ENCODE measurements around the gene CBLN4. TPM values are rescaled to one million over a fixed set of nuclear protein-coding genes. Genes with fewer than 3 reads are reported as not detected.

CBLN4 gene
- total and polyA plus RNA-seq, 4 donors, result 0.09 to 0.57 (median 0.44) TPM

GRCh38 chr20:56018716-56019115 lies 13.4 kb upstream of the CBLN4 start:
- 70% methylated on average over 2 of the region's 2 CpGs for WGBS
- Histone ChIP-seq H3K4me1 (ENCODE audit: control insufficient read depth in 4 of 4, insufficient read depth in 4 of 4, low read length in 3 of 4) (peaks cover 0 to 10% (median 5%) of the 10 kb centered on the region in 4 donors), H3K9ac (ENCODE audit: low read depth in 1 of 2, low read length in 2 of 2) (no peak overlapping the region), H3K4me3 (ENCODE audit: low read depth in 1 of 3, low read length in 3 of 3) (no peak overlapping the region), H3K27ac (ENCODE audit: low read depth in 1 of 2, low read length in 2 of 2) (no peak overlapping the region), H3K27me3 (ENCODE audit: control insufficient read depth in 4 of 4, insufficient read depth in 4 of 4, low read length in 3 of 4) (no peaks in the 10 kb centered on the region), H3K9me3 (ENCODE audit: control insufficient read depth in 4 of 4, low read length in 3 of 4) (no peaks in the 10 kb centered on the region), H3K36me3 (ENCODE audit: control insufficient read depth in 4 of 4, insufficient read depth in 3 of 4, low read depth in 1 of 4, low read length in 3 of 4) (no peaks in the 10 kb centered on the region)
- no peak for DNase-seq (ENCODE audit: low spot score)
- TF ChIP-seq MAX (IDR thresholded peaks at IDR 0.05) (no peak), HNF4A (conservative IDR thresholded peaks at IDR 0.05) (no peak), FOXA2 (IDR thresholded peaks at IDR 0.05) (no peak), ZBTB33 (IDR thresholded peaks at IDR 0.05) (no peak), FOXA1 (IDR thresholded peaks at IDR 0.05) (no peak), YY1 (IDR thresholded peaks at IDR 0.05) (no peak), RXRA (IDR thresholded peaks at IDR 0.05) (no peak), HNF4G (IDR thresholded peaks at IDR 0.05) (no peak), CTCF (IDR thresholded peaks at IDR 0.05; ENCODE audit: low read depth, low read length, missing input control) (no peak), SP1 (IDR thresholded peaks at IDR 0.05) (no peak), NR2F2 (IDR thresholded peaks at IDR 0.05) (no peak), JUND (IDR thresholded peaks at IDR 0.05) (no peak), REST (IDR thresholded peaks at IDR 0.05) (no peak), EGR1 (IDR thresholded peaks at IDR 0.05; ENCODE audit: low read depth in 2 of 2) (no peak)

- Histone ChIP-seq H3K4me3 (ENCODE audit: low read depth in 1 of 3, low read length in 3 of 3) (no peak overlapping the region), H3K9me3 (ENCODE audit: control insufficient read depth in 4 of 4, low read length in 3 of 4) (no peaks in the 10 kb centered on the region), H3K9ac (ENCODE audit: low read depth in 1 of 2, low read length in 2 of 2) (no peak overlapping the region), H3K4me1 (ENCODE audit: control insufficient read depth in 4 of 4, insufficient read depth in 4 of 4, low read length in 3 of 4) (peaks cover 0 to 10% (median 5%) of the 10 kb centered on the region in 4 donors), H3K27ac (ENCODE audit: low read depth in 1 of 2, low read length in 2 of 2) (no peak overlapping the region), H3K36me3 (ENCODE audit: control insufficient read depth in 4 of 4, insufficient read depth in 3 of 4, low read depth in 1 of 4, low read length in 3 of 4) (no peaks in the 10 kb centered on the region), H3K27me3 (ENCODE audit: control insufficient read depth in 4 of 4, insufficient read depth in 4 of 4, low read length in 3 of 4) (no peaks in the 10 kb centered on the region)
- WGBS, result 23% methylated on average over 3 of the region's 3 CpGs
- no peak for DNase-seq (ENCODE audit: low spot score)
- no peak for TF ChIP-seq NR2F2 (IDR thresholded peaks at IDR 0.05)
- no peak for TF ChIP-seq ZBTB33 (IDR thresholded peaks at IDR 0.05)
- TF ChIP-seq YY1 (IDR thresholded peaks at IDR 0.05), result no peak
- TF ChIP-seq TAF1 (conservative IDR thresholded peaks at IDR 0.05), result no peak
- TF ChIP-seq FOXA1 (IDR thresholded peaks at IDR 0.05), result no peak
- peak; percentile 33 for TF ChIP-seq SP1 (IDR thresholded peaks at IDR 0.05)
- no peak for TF ChIP-seq EGR1 (IDR thresholded peaks at IDR 0.05; ENCODE audit: low read depth in 2 of 2)
- TF ChIP-seq REST (IDR thresholded peaks at IDR 0.05), result peak; percentile 21
- peak; percentile 53 for TF ChIP-seq HNF4G (IDR thresholded peaks at IDR 0.05)
- no peak for TF ChIP-seq CTCF (IDR thresholded peaks at IDR 0.05; ENCODE audit: low read depth, low read length, missing input control)
- no peak for TF ChIP-seq JUND (IDR thresholded peaks at IDR 0.05)
- peak in 1 of 2 donors; percentile 12 for TF ChIP-seq RXRA (IDR thresholded peaks at IDR 0.05)
- TF ChIP-seq HNF4A (conservative IDR thresholded peaks at IDR 0.05), result peak; percentile 77 to 78
These were observed 12.9 kb upstream of the CBLN4 start for GRCh38 chr20:56018194-56018593.
